ENCODE measurements around the gene MAT2A. TPM values are rescaled to one million over a fixed set of nuclear protein-coding genes. Genes with fewer than 3 reads are reported as not detected.
A peak's percentile ranks its signal among the peaks of the same experiment; 100 is the strongest.

MAT2A gene
- total RNA-seq, 4 donors from 2014 or later = 66.2 to 185 (median 142) TPM

- DNase-seq = peak; percentile 40
- no peaks in the 10 kb centered on the region for H3K27me3 ChIP-seq
- H3K4me1 ChIP-seq = peaks cover 17 to 31% (median 20%) of the 10 kb centered on the region in 4 donors
- H3K4me3 ChIP-seq = no peak overlapping the region
- H3K9me3 ChIP-seq = no peaks in the 10 kb centered on the region
- no peak for TF ChIP-seq CTCF (IDR thresholded peaks at IDR 0.05)
- TF ChIP-seq POLR2A (IDR thresholded peaks at IDR 0.05) = no peak
- no peak for TF ChIP-seq EP300 (IDR thresholded peaks at IDR 0.05; ENCODE audit: low read depth)
- no peak for TF ChIP-seq POLR2AphosphoS5 (IDR thresholded peaks at IDR 0.05)
- H3K27ac ChIP-seq = peak overlapping the region; percentile 65 to 78 (median 69)
- 59 to 86% methylated on average over 2 to 8 of the region's 8 CpGs for WGBS, 2 donors (ENCODE audit: low coverage in 1 of 2)
- in situ Hi-C loops (cut with MboI; ENCODE audit: low pct_ligation_motif_present in 1 of 4, low pct_unique_long_range_greater_than_20kb in 1 of 4, low sequenced_read_pairs in 3 of 4) = no loop called here
- intact Hi-C loops (cut with DNase I; ENCODE audit: low total_unique reads) = no loop called here
- no peaks in the 10 kb centered on the region for H3K36me3 ChIP-seq
These were observed 15.7 kb upstream of the MAT2A start for GRCh38 chr2:85523062-85523902.

- TF ChIP-seq POLR2AphosphoS5 (IDR thresholded peaks at IDR 0.05) (no peak), EP300 (IDR thresholded peaks at IDR 0.05; ENCODE audit: low read depth) (no peak), POLR2A (IDR thresholded peaks at IDR 0.05) (no peak), CTCF (IDR thresholded peaks at IDR 0.05) (no peak)
- in situ Hi-C loops (cut with MboI; ENCODE audit: low pct_ligation_motif_present in 1 of 4, low pct_unique_long_range_greater_than_20kb in 1 of 4, low sequenced_read_pairs in 3 of 4) (no loop called here), intact Hi-C loops (cut with DNase I; ENCODE audit: low total_unique reads) (no loop called here)
- no peaks in the 10 kb centered on the region for H3K36me3 ChIP-seq
- no peaks in the 10 kb centered on the region for H3K9me3 ChIP-seq
- H3K4me1 ChIP-seq = peaks cover 17 to 31% (median 20%) of the 10 kb centered on the region in 4 donors
- H3K27ac ChIP-seq = peak overlapping the region; percentile 65 to 78 (median 69)
- H3K4me3 ChIP-seq = no peak overlapping the region
- no peaks in the 10 kb centered on the region for H3K27me3 ChIP-seq
- WGBS, 2 donors (ENCODE audit: low coverage in 1 of 2) = 51 to 60% methylated on average over 2 to 5 of the region's 5 CpGs
- DNase-seq = no peak
These were observed 15.0 kb upstream of the MAT2A start for GRCh38 chr2:85523903-85524335.

GRCh38 chr2:85524336-85524908 is 14.5 kb upstream of the MAT2A start:
- intact Hi-C loops (cut with DNase I; ENCODE audit: low total_unique reads) (no loop called here), in situ Hi-C loops (cut with MboI; ENCODE audit: low pct_ligation_motif_present in 1 of 4, low pct_unique_long_range_greater_than_20kb in 1 of 4, low sequenced_read_pairs in 3 of 4) (no loop called here)
- no peak for TF ChIP-seq POLR2A (IDR thresholded peaks at IDR 0.05)
- no peak for TF ChIP-seq CTCF (IDR thresholded peaks at IDR 0.05)
- no peak for TF ChIP-seq POLR2AphosphoS5 (IDR thresholded peaks at IDR 0.05)
- no peak overlapping the region for H3K4me3 ChIP-seq
- H3K4me1 ChIP-seq = peaks cover 17 to 31% (median 20%) of the 10 kb centered on the region in 4 donors
- H3K36me3 ChIP-seq = no peaks in the 10 kb centered on the region
- H3K27ac ChIP-seq = peak overlapping the region; percentile 65 to 78 (median 69)
- DNase-seq = no peak
- no peaks in the 10 kb centered on the region for H3K27me3 ChIP-seq
- no peaks in the 10 kb centered on the region for H3K9me3 ChIP-seq
- 18 to 49% methylated on average over 5 to 8 of the region's 8 CpGs for WGBS, 2 donors (ENCODE audit: low coverage in 1 of 2)

- H3K36me3 ChIP-seq = no peaks in the 10 kb centered on the region
- in situ Hi-C loops (cut with MboI; ENCODE audit: low pct_ligation_motif_present in 1 of 4, low pct_unique_long_range_greater_than_20kb in 1 of 4, low sequenced_read_pairs in 3 of 4) = no loop called here
- peaks cover 17 to 31% (median 20%) of the 10 kb centered on the region in 4 donors for H3K4me1 ChIP-seq
- H3K27me3 ChIP-seq = no peaks in the 10 kb centered on the region
- 74 to 78% methylated on average over 4 to 5 of the region's 5 CpGs for WGBS, 2 donors (ENCODE audit: low coverage in 1 of 2)
- peak overlapping the region; percentile 23 to 78 (median 69) for H3K27ac ChIP-seq
- no peak overlapping the region for H3K4me3 ChIP-seq
- TF ChIP-seq POLR2A (IDR thresholded peaks at IDR 0.05) = no peak
- no peak for TF ChIP-seq CTCF (IDR thresholded peaks at IDR 0.05)
- no peak for TF ChIP-seq EP300 (IDR thresholded peaks at IDR 0.05; ENCODE audit: low read depth)
- no peak for TF ChIP-seq POLR2AphosphoS5 (IDR thresholded peaks at IDR 0.05)
- H3K9me3 ChIP-seq = no peaks in the 10 kb centered on the region
- DNase-seq = no peak
- intact Hi-C loops (cut with DNase I; ENCODE audit: low total_unique reads) = no loop called here
These were observed 13.9 kb upstream of the MAT2A start for GRCh38 chr2:85525029-85525428.
